ENCODE measurements around the gene RPUSD1. TPM values are rescaled to one million over a fixed set of nuclear protein-coding genes. Genes with fewer than 3 reads are reported as not detected.

The RPUSD1 gene
- total RNA-seq, 1 experiment from 2014 or later: 45.1 TPM

DNA sequence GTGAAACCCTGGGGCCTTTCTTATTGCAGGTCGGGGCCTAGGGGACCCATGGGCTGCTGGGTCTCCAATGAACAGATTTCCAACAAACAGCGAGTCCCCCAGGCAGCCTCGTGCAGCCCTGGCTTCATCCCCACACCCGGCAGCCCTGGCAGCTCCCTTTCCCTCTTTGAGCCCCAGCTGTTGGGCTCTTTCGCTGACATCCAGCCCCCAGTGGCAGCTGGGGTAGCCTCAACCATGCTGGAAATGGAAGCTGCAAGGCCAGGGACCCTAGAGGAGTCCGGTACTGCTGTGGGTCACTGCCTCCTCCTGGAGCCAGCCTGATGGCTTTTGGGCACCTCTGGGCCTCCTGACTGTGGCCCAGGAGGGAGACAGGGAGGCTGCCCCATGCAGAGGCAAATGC, 5.9 kb downstream of the RPUSD1 start (continued):
- TF ChIP-seq, protein P1, sequence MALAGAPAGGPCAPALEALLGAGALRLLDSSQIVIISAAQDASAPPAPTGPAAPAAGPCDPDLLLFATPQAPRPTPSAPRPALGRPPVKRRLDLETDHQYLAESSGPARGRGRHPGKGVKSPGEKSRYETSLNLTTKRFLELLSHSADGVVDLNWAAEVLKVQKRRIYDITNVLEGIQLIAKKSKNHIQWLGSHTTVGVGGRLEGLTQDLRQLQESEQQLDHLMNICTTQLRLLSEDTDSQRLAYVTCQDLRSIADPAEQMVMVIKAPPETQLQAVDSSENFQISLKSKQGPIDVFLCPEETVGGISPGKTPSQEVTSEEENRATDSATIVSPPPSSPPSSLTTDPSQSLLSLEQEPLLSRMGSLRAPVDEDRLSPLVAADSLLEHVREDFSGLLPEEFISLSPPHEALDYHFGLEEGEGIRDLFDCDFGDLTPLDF (CRISPR knock-in tag; IDR thresholded peaks at IDR 0.05): no peak
- no peak for TF ChIP-seq IRF2 (CRISPR knock-in tag; IDR thresholded peaks at IDR 0.05; ENCODE audit: borderline replicate concordance, low read depth)
- TF ChIP-seq, protein P2, sequence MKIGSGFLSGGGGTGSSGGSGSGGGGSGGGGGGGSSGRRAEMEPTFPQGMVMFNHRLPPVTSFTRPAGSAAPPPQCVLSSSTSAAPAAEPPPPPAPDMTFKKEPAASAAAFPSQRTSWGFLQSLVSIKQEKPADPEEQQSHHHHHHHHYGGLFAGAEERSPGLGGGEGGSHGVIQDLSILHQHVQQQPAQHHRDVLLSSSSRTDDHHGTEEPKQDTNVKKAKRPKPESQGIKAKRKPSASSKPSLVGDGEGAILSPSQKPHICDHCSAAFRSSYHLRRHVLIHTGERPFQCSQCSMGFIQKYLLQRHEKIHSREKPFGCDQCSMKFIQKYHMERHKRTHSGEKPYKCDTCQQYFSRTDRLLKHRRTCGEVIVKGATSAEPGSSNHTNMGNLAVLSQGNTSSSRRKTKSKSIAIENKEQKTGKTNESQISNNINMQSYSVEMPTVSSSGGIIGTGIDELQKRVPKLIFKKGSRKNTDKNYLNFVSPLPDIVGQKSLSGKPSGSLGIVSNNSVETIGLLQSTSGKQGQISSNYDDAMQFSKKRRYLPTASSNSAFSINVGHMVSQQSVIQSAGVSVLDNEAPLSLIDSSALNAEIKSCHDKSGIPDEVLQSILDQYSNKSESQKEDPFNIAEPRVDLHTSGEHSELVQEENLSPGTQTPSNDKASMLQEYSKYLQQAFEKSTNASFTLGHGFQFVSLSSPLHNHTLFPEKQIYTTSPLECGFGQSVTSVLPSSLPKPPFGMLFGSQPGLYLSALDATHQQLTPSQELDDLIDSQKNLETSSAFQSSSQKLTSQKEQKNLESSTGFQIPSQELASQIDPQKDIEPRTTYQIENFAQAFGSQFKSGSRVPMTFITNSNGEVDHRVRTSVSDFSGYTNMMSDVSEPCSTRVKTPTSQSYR (CRISPR knock-in tag; IDR thresholded peaks at IDR 0.05): no peak
- no peak for TF ChIP-seq NR1H2 (CRISPR knock-in tag; IDR thresholded peaks at IDR 0.05)
- TF ChIP-seq RELA (CRISPR knock-in tag; IDR thresholded peaks at IDR 0.05; ENCODE audit: borderline replicate concordance): no peak

DNA sequence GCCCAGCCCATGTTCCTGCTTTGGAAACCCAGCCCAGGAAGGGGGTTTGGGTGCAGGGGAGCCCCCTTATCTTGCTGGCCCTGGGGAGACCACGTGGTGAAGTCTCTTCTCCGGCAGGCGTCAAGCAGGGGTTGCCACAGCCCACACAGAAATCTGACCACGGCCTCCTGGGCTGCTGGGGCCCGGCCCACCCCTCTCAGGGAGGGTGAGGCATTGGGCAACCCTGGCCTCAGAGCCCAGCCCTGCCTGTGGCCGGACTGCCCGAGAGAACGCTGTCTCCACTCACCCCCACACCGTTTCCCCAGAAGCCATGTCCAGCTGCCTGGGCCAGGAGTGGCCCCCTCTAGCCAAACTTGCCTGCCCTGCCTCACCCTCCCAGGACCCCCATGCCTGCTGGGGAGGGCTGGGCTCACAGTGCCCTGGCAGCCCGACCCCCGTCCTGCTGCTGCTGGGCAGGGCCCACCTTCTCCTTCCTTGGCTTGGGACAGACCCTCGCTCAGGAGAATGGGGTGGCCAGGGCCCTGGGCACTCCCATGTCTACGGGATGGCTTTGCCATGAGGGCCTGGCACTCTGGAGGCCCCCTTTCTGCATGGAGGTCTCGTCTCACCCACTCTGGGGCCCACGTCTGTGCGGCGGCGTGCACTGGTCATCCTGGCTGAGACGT, 6.7 kb downstream of the RPUSD1 start:
- no peak for TF ChIP-seq CREB1 (CRISPR knock-in tag; IDR thresholded peaks at IDR 0.05)
- TF ChIP-seq CBFB (CRISPR knock-in tag; IDR thresholded peaks at IDR 0.05; ENCODE audit: low read depth): no peak
- TF ChIP-seq, protein P3, sequence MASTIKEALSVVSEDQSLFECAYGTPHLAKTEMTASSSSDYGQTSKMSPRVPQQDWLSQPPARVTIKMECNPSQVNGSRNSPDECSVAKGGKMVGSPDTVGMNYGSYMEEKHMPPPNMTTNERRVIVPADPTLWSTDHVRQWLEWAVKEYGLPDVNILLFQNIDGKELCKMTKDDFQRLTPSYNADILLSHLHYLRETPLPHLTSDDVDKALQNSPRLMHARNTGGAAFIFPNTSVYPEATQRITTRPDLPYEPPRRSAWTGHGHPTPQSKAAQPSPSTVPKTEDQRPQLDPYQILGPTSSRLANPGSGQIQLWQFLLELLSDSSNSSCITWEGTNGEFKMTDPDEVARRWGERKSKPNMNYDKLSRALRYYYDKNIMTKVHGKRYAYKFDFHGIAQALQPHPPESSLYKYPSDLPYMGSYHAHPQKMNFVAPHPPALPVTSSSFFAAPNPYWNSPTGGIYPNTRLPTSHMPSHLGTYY (CRISPR knock-in tag; IDR thresholded peaks at IDR 0.05): no peak
- TF ChIP-seq, protein P4, sequence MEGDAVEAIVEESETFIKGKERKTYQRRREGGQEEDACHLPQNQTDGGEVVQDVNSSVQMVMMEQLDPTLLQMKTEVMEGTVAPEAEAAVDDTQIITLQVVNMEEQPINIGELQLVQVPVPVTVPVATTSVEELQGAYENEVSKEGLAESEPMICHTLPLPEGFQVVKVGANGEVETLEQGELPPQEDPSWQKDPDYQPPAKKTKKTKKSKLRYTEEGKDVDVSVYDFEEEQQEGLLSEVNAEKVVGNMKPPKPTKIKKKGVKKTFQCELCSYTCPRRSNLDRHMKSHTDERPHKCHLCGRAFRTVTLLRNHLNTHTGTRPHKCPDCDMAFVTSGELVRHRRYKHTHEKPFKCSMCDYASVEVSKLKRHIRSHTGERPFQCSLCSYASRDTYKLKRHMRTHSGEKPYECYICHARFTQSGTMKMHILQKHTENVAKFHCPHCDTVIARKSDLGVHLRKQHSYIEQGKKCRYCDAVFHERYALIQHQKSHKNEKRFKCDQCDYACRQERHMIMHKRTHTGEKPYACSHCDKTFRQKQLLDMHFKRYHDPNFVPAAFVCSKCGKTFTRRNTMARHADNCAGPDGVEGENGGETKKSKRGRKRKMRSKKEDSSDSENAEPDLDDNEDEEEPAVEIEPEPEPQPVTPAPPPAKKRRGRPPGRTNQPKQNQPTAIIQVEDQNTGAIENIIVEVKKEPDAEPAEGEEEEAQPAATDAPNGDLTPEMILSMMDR (IDR thresholded peaks at IDR 0.05): no peak
- TF ChIP-seq SMAD3 (CRISPR knock-in tag; IDR thresholded peaks at IDR 0.05; ENCODE audit: borderline replicate concordance): no peak
- TF ChIP-seq, protein P5, sequence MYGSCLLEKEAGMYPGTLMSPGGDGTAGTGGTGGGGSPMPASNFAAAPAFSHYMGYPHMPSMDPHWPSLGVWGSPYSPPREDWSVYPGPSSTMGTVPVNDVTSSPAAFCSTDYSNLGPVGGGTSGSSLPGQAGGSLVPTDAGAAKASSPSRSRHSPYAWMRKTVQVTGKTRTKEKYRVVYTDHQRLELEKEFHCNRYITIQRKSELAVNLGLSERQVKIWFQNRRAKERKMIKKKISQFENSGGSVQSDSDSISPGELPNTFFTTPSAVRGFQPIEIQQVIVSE (CRISPR knock-in tag; IDR thresholded peaks at IDR 0.05; ENCODE audit: borderline replicate concordance): no peak
- TF ChIP-seq, protein P6, sequence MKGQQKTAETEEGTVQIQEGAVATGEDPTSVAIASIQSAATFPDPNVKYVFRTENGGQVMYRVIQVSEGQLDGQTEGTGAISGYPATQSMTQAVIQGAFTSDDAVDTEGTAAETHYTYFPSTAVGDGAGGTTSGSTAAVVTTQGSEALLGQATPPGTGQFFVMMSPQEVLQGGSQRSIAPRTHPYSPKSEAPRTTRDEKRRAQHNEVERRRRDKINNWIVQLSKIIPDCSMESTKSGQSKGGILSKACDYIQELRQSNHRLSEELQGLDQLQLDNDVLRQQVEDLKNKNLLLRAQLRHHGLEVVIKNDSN (CRISPR knock-in tag; IDR thresholded peaks at IDR 0.05): no peak
- ChIA-PET CTCF (interaction anchor here (1.0 to 1.2 kb wide), 2 partner anchors 42 to 60 kb away, joined by 3 read pairs; no protein-coding TSS in a partner anchor), POLR2A (no interaction called here)
- Mint-ChIP-seq H3K27me3 (ENCODE audit: low read depth) (no peaks in the 10 kb centered on the region), H3K36me3 (no peaks in the 10 kb centered on the region), H3K9me3 (no peaks in the 10 kb centered on the region), H3K4me1 (no peaks in the 10 kb centered on the region), H3K4me3 (no peak overlapping the region), H3K27ac (no peak overlapping the region)
- DNase-seq (ENCODE audit: low spot score) (no peak), ATAC-seq (no peak)

DNA sequence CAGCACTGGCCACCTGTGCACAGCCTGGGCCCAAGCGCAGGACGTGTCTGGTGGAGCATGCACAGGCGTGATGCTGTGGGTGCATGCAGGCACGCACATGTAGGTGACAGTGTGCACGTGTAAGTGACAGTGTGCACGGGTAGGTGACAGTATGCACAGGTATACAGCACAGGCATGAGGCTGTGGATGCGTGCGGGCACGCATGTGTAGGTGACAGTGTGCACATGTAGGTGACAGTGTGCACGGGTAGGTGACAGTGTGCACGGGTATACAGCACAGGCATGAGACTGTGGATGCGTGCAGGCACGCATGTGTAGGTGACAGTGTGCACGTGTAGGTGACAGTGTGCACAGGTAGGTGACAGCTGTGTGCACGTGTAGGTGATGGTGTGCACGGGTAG, 7.9 kb downstream of the RPUSD1 start:
- CTCF ChIA-PET: interaction anchor here (0.6 kb wide), 1 partner anchor 1191 kb away, joined by 3 read pairs; no protein-coding TSS in a partner anchor
- DNase-seq (ENCODE audit: low spot score): no peak
- Mint-ChIP-seq H3K9me3 (no peaks in the 10 kb centered on the region), H3K4me1 (no peaks in the 10 kb centered on the region), H3K27me3 (ENCODE audit: low read depth) (no peaks in the 10 kb centered on the region), H3K4me3 (no peak overlapping the region), H3K27ac (no peak overlapping the region), H3K36me3 (no peaks in the 10 kb centered on the region)
- TF ChIP-seq, protein P7, sequence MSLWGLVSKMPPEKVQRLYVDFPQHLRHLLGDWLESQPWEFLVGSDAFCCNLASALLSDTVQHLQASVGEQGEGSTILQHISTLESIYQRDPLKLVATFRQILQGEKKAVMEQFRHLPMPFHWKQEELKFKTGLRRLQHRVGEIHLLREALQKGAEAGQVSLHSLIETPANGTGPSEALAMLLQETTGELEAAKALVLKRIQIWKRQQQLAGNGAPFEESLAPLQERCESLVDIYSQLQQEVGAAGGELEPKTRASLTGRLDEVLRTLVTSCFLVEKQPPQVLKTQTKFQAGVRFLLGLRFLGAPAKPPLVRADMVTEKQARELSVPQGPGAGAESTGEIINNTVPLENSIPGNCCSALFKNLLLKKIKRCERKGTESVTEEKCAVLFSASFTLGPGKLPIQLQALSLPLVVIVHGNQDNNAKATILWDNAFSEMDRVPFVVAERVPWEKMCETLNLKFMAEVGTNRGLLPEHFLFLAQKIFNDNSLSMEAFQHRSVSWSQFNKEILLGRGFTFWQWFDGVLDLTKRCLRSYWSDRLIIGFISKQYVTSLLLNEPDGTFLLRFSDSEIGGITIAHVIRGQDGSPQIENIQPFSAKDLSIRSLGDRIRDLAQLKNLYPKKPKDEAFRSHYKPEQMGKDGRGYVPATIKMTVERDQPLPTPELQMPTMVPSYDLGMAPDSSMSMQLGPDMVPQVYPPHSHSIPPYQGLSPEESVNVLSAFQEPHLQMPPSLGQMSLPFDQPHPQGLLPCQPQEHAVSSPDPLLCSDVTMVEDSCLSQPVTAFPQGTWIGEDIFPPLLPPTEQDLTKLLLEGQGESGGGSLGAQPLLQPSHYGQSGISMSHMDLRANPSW (CRISPR knock-in tag; conservative IDR thresholded peaks at IDR 0.05; ENCODE audit: low read depth): no peak
- TF ChIP-seq NFYB (CRISPR knock-in tag; conservative IDR thresholded peaks at IDR 0.05; ENCODE audit: low read depth): no peak
- POLR2A ChIA-PET: no interaction called here
- no peak for ATAC-seq
